Trophoblast cell (in vitro differentiated cells and primary cell): ENCODE results near the gene C4orf36.

Experiments used
- DNase-seq, 2 donors: peaks; one replicate each; pipeline ENCODE4 v3.0.0-alpha.2; 2016
- H2AFZ ChIP-seq: 2 replicates; pipeline ENCODE4 v1.6.1; 2013; ENCODE audit warnings: low read length, moderate library complexity, mild to moderate bottlenecking; ENCODE audit not compliant: insufficient read depth, poor library complexity
- H2AK5ac ChIP-seq: 2 replicates; pipeline ENCODE4 v1.6.1; 2013; ENCODE audit warnings: mild to moderate bottlenecking, low read length
- H2BK120ac ChIP-seq: 2 replicates; pipeline ENCODE4 v1.6.1; 2013; ENCODE audit warnings: low read length, mild to moderate bottlenecking, moderate library complexity; ENCODE audit not compliant: insufficient read depth, poor library complexity
- H2BK12ac ChIP-seq: 2 replicates; pipeline ENCODE4 v1.6.1; 2013; ENCODE audit warnings: mild to moderate bottlenecking, low read length, moderate library complexity
- H2BK5ac ChIP-seq: 2 replicates; pipeline ENCODE4 v1.6.1; 2013; ENCODE audit warnings: low read length, low read depth, moderate library complexity, mild to moderate bottlenecking; ENCODE audit not compliant: poor library complexity
- H3K14ac ChIP-seq: 2 replicates; pipeline ENCODE4 v1.6.1; 2013; ENCODE audit warnings: mild to moderate bottlenecking, low read length
- H3K18ac ChIP-seq: 2 replicates; pipeline ENCODE4 v1.6.1; 2013; ENCODE audit warnings: mild to moderate bottlenecking, low read length
- H3K23ac ChIP-seq: 2 replicates; pipeline ENCODE4 v1.6.1; 2013; ENCODE audit warnings: low read length
- H3K27ac ChIP-seq: 2 replicates; pipeline ENCODE4 v1.5.1; 2013; ENCODE audit warnings: low read depth, mild to moderate bottlenecking, inconsistent platforms, low read length, moderate library complexity
- H3K27me3 ChIP-seq: 2 replicates; pipeline ENCODE4 v1.6.1; 2013; ENCODE audit warnings: inconsistent platforms, mild to moderate bottlenecking, low read length, moderate library complexity; ENCODE audit not compliant: insufficient read depth
- H3K36me3 ChIP-seq, 2 experiments: 1 replicate in 1 of 2; 2 replicates in 1 of 2; pipeline ENCODE4 v1.6.1; 2013; ENCODE audit warnings: low read length in 2 of 2, mild to moderate bottlenecking in 2 of 2, moderate library complexity in 1 of 2; ENCODE audit not compliant: insufficient read depth in 2 of 2, control insufficient read depth in 1 of 2
- H3K4ac ChIP-seq: 2 replicates; pipeline ENCODE4 v1.6.1; 2013; ENCODE audit warnings: low read depth, mild to moderate bottlenecking, low read length, moderate library complexity
- H3K4me1 ChIP-seq, 2 experiments: 1 replicate in 1 of 2; 2 replicates in 1 of 2; pipeline ENCODE4 v1.6.1; 2013; ENCODE audit warnings: low read length in 2 of 2, mild to moderate bottlenecking in 2 of 2, moderate library complexity in 1 of 2; ENCODE audit not compliant: insufficient read depth in 2 of 2, control insufficient read depth in 1 of 2
- H3K4me2 ChIP-seq: 2 replicates; pipeline ENCODE4 v1.6.1; 2013; ENCODE audit warnings: inconsistent platforms, mild to moderate bottlenecking, low read length, moderate library complexity
- H3K4me3 ChIP-seq: 2 replicates; pipeline ENCODE4 v1.5.1; 2013; ENCODE audit warnings: mild to moderate bottlenecking, low read depth, low read length, inconsistent platforms
- H3K79me1 ChIP-seq: one replicate; pipeline ENCODE4 v1.6.1; 2013; ENCODE audit warnings: low read length
- H3K79me2 ChIP-seq: 2 replicates; pipeline ENCODE4 v1.6.1; 2013; ENCODE audit warnings: low read length, mild to moderate bottlenecking; ENCODE audit not compliant: control insufficient read depth, insufficient read depth, poor library complexity
- H3K9ac ChIP-seq: 2 replicates; pipeline ENCODE4 v1.6.1; 2013; ENCODE audit warnings: mild to moderate bottlenecking, low read length
- H3K9me3 ChIP-seq: 2 replicates; pipeline ENCODE4 v1.6.1; 2013; ENCODE audit warnings: low read depth, mild to moderate bottlenecking, control low read depth, inconsistent platforms, low read length; ENCODE audit not compliant: insufficient read depth
- H4K12ac ChIP-seq: 2 replicates; pipeline ENCODE4 v1.6.1; 2013; ENCODE audit warnings: low read depth, mild to moderate bottlenecking, low read length, moderate library complexity
- H4K8ac ChIP-seq: 2 replicates; pipeline ENCODE4 v1.6.1; 2013; ENCODE audit warnings: low read depth, mild to moderate bottlenecking, low read length, moderate library complexity
- H4K91ac ChIP-seq: one replicate; pipeline ENCODE4 v1.6.1; 2013; ENCODE audit warnings: low read depth, mild to moderate bottlenecking, low read length, moderate library complexity
- WGBS: extraction: QIAGEN DNeasy Blood & Tissue Kit; methylation state at CpG from one replicate; pipeline ENCODE4 v1.1.7; 2013; ENCODE audit warnings: missing lambda C conversion rate; ENCODE audit not compliant: insufficient read length, insufficient coverage; ENCODE audit errors: extremely low coverage; 5-methylcytosine and 5-hydroxymethylcytosine counted together

The C4orf36 gene

DNA sequence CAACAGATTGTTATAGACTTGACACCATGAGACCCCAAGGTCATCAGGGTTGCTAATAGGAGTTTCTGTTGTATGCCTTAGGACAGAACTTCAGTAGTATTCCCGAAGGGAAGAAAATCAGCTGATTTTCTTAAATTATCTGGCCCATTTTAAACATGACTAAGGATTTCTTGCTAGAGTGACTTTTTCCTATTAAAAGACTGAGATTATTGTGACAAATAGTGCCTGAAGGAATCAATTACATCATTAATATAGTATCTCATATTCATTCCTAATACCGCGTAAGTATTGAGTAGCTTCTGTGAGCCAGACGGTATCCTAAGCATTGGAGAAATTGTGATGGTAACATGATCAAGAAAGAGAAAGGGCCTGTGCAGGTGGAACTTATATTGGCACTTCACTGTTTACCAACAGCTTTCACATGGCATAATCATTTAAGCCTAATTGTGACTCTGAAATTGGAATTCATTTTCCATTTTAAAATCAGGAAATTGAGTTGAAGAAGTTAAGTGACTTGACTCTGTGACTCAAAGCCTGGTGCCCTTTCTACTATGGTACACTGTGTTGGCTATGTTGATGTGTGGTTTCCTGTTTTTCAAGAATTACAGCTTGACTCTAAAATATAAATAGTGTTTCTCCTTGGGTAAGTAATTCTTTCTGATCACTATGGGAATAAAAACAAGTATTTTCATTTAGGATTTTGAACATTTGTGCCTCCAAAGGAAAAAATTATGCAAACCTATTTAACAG, 46.7 kb upstream of the C4orf36 start:
- no peak overlapping the region for H3K4ac ChIP-seq
- no peak overlapping the region for H2BK5ac ChIP-seq
- H3K36me3 ChIP-seq: no peaks in the 10 kb centered on the region
- no peak overlapping the region for H3K9ac ChIP-seq
- peak in 1 of 2 donors; percentile 59 for DNase-seq
- WGBS: no CpG with 5 or more reads among the region's 4 CpGs
- no peak overlapping the region for H3K23ac ChIP-seq
- no peak overlapping the region for H4K12ac ChIP-seq
- H3K4me1 ChIP-seq: peaks cover 2% of the 10 kb centered on the region in 2 experiments
- H3K27ac ChIP-seq: no peak overlapping the region
- H3K27me3 ChIP-seq: no peaks in the 10 kb centered on the region
- H2AK5ac ChIP-seq: no peak overlapping the region
- no peak overlapping the region for H4K8ac ChIP-seq
- no peak overlapping the region for H3K4me3 ChIP-seq
- H3K4me2 ChIP-seq: no peak overlapping the region
- peaks cover 13% of the 10 kb centered on the region for H3K79me1 ChIP-seq
- no peak overlapping the region for H3K18ac ChIP-seq
- H2AFZ ChIP-seq: no peak overlapping the region
- no peak overlapping the region for H3K14ac ChIP-seq
- peaks cover 2% of the 10 kb centered on the region for H3K9me3 ChIP-seq
- H2BK120ac ChIP-seq: no peak overlapping the region
- peaks cover 8% of the 10 kb centered on the region for H3K79me2 ChIP-seq
- no peak overlapping the region for H4K91ac ChIP-seq
- H2BK12ac ChIP-seq: no peak overlapping the region

DNA sequence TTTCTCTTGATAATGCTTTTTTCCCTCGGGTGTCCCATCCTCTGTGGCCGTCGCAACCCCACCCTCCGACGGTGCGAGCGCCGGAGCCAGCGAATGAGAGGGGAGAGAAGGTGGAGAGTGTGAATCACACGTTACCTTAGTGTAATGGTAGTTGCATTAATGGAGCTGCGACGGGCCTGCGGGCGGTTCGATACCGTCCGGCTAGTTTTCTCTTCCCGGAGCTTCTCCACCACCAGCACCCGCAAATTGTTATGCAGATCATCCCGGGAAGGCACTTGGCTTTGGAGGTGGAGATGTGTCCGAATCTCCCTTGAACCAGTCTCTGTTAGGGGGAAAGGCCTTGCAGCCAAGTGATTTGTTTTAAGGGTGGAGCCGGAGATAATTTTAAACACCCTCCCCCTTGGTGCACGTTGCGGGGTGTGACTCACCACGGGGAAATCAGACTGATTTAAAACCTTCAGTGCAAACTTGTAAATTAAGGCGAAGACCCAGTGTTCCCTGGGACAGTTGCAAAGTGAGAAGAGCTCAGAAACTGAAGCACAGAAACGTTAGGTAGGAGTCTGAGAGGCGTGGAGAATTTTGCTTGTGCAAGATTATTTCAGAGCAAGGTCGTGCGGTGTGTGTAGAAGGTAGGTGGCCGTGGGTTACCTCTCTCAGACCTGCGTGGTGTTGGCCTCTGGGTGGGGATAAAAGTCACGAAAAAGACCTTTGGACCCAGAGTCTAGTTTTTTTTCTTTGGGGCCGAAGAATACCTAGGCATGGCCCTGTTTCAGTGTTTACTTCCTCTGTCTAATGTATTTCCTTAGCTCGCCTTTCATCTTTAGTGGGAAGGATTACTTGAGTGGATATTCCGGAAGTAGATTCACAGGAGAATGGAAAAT, 43.9 kb upstream of the C4orf36 start:
- Histone ChIP-seq H3K79me2 (peaks cover 8% of the 10 kb centered on the region), H3K4me1 (peaks cover 0 to 2% of the 10 kb centered on the region in 2 experiments), H4K91ac (peak overlapping the region; percentile 75), H3K79me1 (peaks cover 13% of the 10 kb centered on the region), H3K36me3 (no peaks in the 10 kb centered on the region), H2BK5ac (no peak overlapping the region), H3K27ac (peak overlapping the region; percentile 56), H4K12ac (no peak overlapping the region), H3K18ac (no peak overlapping the region), H4K8ac (peak overlapping the region; percentile 67), H3K4me2 (peak overlapping the region; percentile 87), H3K9me3 (peaks cover 2% of the 10 kb centered on the region), H2AFZ (peak overlapping the region; percentile 96), H3K14ac (no peak overlapping the region), H3K9ac (no peak overlapping the region), H3K4me3 (peak overlapping the region; percentile 90), H2BK120ac (no peak overlapping the region), H2AK5ac (no peak overlapping the region), H3K27me3 (no peaks in the 10 kb centered on the region), H3K4ac (no peak overlapping the region), H3K23ac (no peak overlapping the region), H2BK12ac (no peak overlapping the region)
- no CpG with 5 or more reads among the region's 36 CpGs for WGBS
- peak; percentile 88 to 91 for DNase-seq

GRCh38 chr4:86935566-86935852, 43.3 kb upstream of the C4orf36 start:
- Histone ChIP-seq H4K8ac (peak overlapping the region; percentile 85), H3K18ac (peak overlapping the region; percentile 95), H3K9me3 (peaks cover 2% of the 10 kb centered on the region), H3K79me2 (peaks cover 8% of the 10 kb centered on the region), H3K36me3 (no peaks in the 10 kb centered on the region), H2BK120ac (no peak overlapping the region), H3K9ac (peak overlapping the region; percentile 57), H2BK12ac (no peak overlapping the region), H3K4me3 (peak overlapping the region; percentile 90), H3K23ac (no peak overlapping the region), H3K14ac (peak overlapping the region; percentile 94), H3K27ac (peak overlapping the region; percentile 83), H4K12ac (peak overlapping the region; percentile 79), H4K91ac (peak overlapping the region; percentile 75), H2AFZ (peak overlapping the region; percentile 96), H3K4me2 (peak overlapping the region; percentile 87), H3K79me1 (peaks cover 13% of the 10 kb centered on the region), H3K4ac (no peak overlapping the region), H3K27me3 (no peaks in the 10 kb centered on the region), H3K4me1 (peaks cover 0 to 2% of the 10 kb centered on the region in 2 experiments), H2BK5ac (peak overlapping the region; percentile 76), H2AK5ac (no peak overlapping the region)
- no peak for DNase-seq
- WGBS: no CpG with 5 or more reads among the region's 16 CpGs

GRCh38 chr4:86934771-86935565, 42.7 kb upstream of the C4orf36 start, which contains the start of gene AFF1:
Gene AFF1, plus strand, starts transcription at chr4:86935011. Its CDS starts 13,523 bp downstream, at chr4:86948534.
- no peak within 1 kb of the TSS for H3K23ac ChIP-seq
- no peaks in the 10 kb centered on the region for H3K27me3 ChIP-seq
- peak within 1 kb of the TSS; percentile 74 for H2BK120ac ChIP-seq
- peak within 1 kb of the TSS; percentile 76 for H2BK5ac ChIP-seq
- no peaks in the 10 kb centered on the region for H3K36me3 ChIP-seq
- peak within 1 kb of the TSS; percentile 86 for H2BK12ac ChIP-seq
- H3K27ac ChIP-seq: peak within 1 kb of the TSS; percentile 83
- WGBS: no CpG with 5 or more reads among the region's 97 CpGs
- peak within 1 kb of the TSS; percentile 95 for H3K18ac ChIP-seq
- peak; percentile 89 to 90 for DNase-seq
- peak within 1 kb of the TSS; percentile 87 for H3K4me2 ChIP-seq
- H3K9ac ChIP-seq: peak within 1 kb of the TSS; percentile 72
- H3K4me3 ChIP-seq: peak within 1 kb of the TSS; percentile 90
- H3K79me2 ChIP-seq: peaks cover 8% of the 10 kb centered on the region
- H3K4me1 ChIP-seq: peaks cover 0 to 2% of the 10 kb centered on the region in 2 experiments
- H4K91ac ChIP-seq: peak within 1 kb of the TSS; percentile 75
- peak within 1 kb of the TSS; percentile 79 for H4K12ac ChIP-seq
- H3K4ac ChIP-seq: peak within 1 kb of the TSS; percentile 81
- peaks cover 2% of the 10 kb centered on the region for H3K9me3 ChIP-seq
- peak within 1 kb of the TSS; percentile 85 for H4K8ac ChIP-seq
- H3K14ac ChIP-seq: peak within 1 kb of the TSS; percentile 94
- H3K79me1 ChIP-seq: peaks cover 13% of the 10 kb centered on the region
- peak within 1 kb of the TSS; percentile 96 for H2AFZ ChIP-seq
- H2AK5ac ChIP-seq: no peak within 1 kb of the TSS
